DOHH2 (cell line): ENCODE measurements around the gene GRIN2A.

Source experiments
- H3F3A ChIP-seq: fragments of 200-600 bp; sonication (generic), shearing (Covaris generic); 2 replicates; pipeline ENCODE4 v1.6.0; 2016; ENCODE audit warnings: antibody characterized with exemption, mild to moderate bottlenecking; ENCODE audit not compliant: control insufficient read depth, insufficient read depth
- H3K27ac ChIP-seq: fragments of 200-600 bp; sonication (generic); 2 replicates; pipeline ENCODE4 v1.5.1; 2014; ENCODE audit warnings: low read depth, mild to moderate bottlenecking, low read length, moderate library complexity
- H3K27me3 ChIP-seq: fragments of 200-600 bp; sonication (generic); 2 replicates; pipeline ENCODE4 v1.6.1; 2014; ENCODE audit warnings: mild to moderate bottlenecking, low read length, mixed read lengths; ENCODE audit not compliant: control insufficient read depth
- H3K36me3 ChIP-seq: fragments of 200-600 bp; sonication (generic); 2 replicates; pipeline ENCODE4 v1.6.1; 2014; ENCODE audit warnings: mild to moderate bottlenecking, low read length, moderate library complexity, mixed read lengths; ENCODE audit not compliant: control insufficient read depth
- H3K4me1 ChIP-seq: fragments of 200-600 bp; sonication (generic); 2 replicates; pipeline ENCODE4 v1.6.1; 2014; ENCODE audit warnings: mild to moderate bottlenecking, low read length, mixed read lengths; ENCODE audit not compliant: control insufficient read depth
- H3K4me2 ChIP-seq: fragments of 200-600 bp; sonication (generic); 2 replicates; pipeline ENCODE4 v1.6.0; 2014; ENCODE audit warnings: mild to moderate bottlenecking, low read length, moderate library complexity
- H3K4me3 ChIP-seq: fragments of 200-600 bp; sonication (generic); 2 replicates; pipeline ENCODE4 v1.5.1; 2014; ENCODE audit warnings: mild to moderate bottlenecking, low read length, mixed read lengths
- H3K79me2 ChIP-seq: fragments of 200-600 bp; sonication (generic); 2 replicates; pipeline ENCODE4 v1.6.1; 2014; ENCODE audit warnings: mild to moderate bottlenecking, low read length, mixed read lengths; ENCODE audit not compliant: control insufficient read depth
- H3K9me2 ChIP-seq: fragments of 200-600 bp; sonication (generic); replicated peaks from 2 replicates; pipeline ENCODE4 v1.6.1; 2014; ENCODE audit warnings: mild to moderate bottlenecking, low read length, mixed read lengths; ENCODE audit not compliant: control insufficient read depth
- H3K9me3 ChIP-seq: fragments of 200-600 bp; sonication (generic); 2 replicates; pipeline ENCODE4 v1.6.1; 2014; ENCODE audit warnings: antibody characterized with exemption, low read length, mixed read lengths; ENCODE audit not compliant: control insufficient read depth, insufficient read depth
- H4K20me1 ChIP-seq: fragments of 200-600 bp; sonication (generic); 2 replicates; pipeline ENCODE4 v1.6.0; 2014; ENCODE audit warnings: low read depth, mild to moderate bottlenecking, antibody characterized with exemption, low read length, moderate library complexity; ENCODE audit not compliant: control insufficient read depth, insufficient read depth
- EZH2phosphoT487 ChIP-seq: fragments of 200-600 bp; sonication (generic); IDR thresholded peaks from 2 replicates; pipeline ENCODE4 v1.6.1; 2017; ENCODE audit warnings: borderline replicate concordance, mild to moderate bottlenecking, antibody characterized with exemption, low read length, moderate library complexity, mixed read lengths
- TF ChIP-seq, protein P1 (sequence below): fragments of 200-600 bp; sonication (generic); IDR thresholded peaks from one replicate; pipeline ENCODE4 v1.5.1; 2014; ENCODE audit warnings: antibody characterized with exemption, mild to moderate bottlenecking, low read depth, low read length; ENCODE audit not compliant: poor library complexity, severe bottlenecking

GRIN2A gene

DNA sequence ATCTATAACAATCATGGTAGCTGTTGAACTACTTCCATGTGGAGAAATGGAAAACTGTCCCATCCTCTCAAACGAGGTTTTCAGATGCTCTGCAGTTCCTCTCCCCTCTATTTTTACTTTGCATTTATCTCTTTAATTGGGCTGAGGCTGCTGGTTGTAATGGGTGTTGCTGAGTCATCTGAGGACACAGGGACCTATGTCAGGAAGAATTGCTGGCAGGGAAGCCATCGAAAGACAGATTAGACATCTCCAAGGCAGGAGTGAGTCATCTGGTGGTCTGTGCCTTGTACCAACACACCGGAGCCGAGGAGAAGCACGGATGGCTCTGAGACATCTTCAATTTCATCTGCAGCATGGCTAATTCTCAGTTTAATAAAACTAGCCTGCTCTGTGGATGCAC lies 394.5 kb downstream of the GRIN2A start:
- H3K27me3 ChIP-seq, result no peaks in the 10 kb centered on the region
- TF ChIP-seq, protein P1, sequence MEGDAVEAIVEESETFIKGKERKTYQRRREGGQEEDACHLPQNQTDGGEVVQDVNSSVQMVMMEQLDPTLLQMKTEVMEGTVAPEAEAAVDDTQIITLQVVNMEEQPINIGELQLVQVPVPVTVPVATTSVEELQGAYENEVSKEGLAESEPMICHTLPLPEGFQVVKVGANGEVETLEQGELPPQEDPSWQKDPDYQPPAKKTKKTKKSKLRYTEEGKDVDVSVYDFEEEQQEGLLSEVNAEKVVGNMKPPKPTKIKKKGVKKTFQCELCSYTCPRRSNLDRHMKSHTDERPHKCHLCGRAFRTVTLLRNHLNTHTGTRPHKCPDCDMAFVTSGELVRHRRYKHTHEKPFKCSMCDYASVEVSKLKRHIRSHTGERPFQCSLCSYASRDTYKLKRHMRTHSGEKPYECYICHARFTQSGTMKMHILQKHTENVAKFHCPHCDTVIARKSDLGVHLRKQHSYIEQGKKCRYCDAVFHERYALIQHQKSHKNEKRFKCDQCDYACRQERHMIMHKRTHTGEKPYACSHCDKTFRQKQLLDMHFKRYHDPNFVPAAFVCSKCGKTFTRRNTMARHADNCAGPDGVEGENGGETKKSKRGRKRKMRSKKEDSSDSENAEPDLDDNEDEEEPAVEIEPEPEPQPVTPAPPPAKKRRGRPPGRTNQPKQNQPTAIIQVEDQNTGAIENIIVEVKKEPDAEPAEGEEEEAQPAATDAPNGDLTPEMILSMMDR, result no peak
- TF ChIP-seq EZH2phosphoT487, result no peak
- H3K4me1 ChIP-seq, result no peaks in the 10 kb centered on the region
- no peaks in the 10 kb centered on the region for H3K9me3 ChIP-seq
- no peaks in the 10 kb centered on the region for H3K36me3 ChIP-seq
- H3F3A ChIP-seq, result no peaks in the 10 kb centered on the region
- H3K4me2 ChIP-seq, result no peak overlapping the region
- no peaks in the 10 kb centered on the region for H4K20me1 ChIP-seq
- no peaks in the 10 kb centered on the region for H3K79me2 ChIP-seq
- no peak overlapping the region for H3K27ac ChIP-seq
- no peaks in the 10 kb centered on the region for H3K9me2 ChIP-seq
- no peak overlapping the region for H3K4me3 ChIP-seq

DNA sequence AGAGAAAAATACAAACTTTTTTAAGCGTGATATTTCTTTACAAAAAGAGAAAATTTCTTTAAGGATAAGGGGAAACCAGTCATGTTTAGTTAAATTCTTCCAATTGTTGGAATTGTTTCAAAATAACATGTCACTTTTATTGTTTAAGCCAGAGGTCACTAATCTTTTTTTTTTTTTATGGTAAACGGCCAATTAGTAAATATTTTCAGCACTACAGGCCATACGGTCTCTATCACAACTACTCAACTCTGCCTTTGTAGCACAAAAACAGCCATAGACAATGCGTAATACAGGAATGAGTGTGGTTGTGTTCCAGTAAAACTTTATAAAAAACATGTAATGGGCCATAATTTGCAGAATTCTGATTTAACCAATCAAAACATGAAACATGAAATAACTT lies 401.4 kb downstream of the GRIN2A start:
- no peaks in the 10 kb centered on the region for H3F3A ChIP-seq
- no peaks in the 10 kb centered on the region for H4K20me1 ChIP-seq
- H3K79me2 ChIP-seq, result no peaks in the 10 kb centered on the region
- no peaks in the 10 kb centered on the region for H3K4me1 ChIP-seq
- H3K27ac ChIP-seq, result no peak overlapping the region
- no peaks in the 10 kb centered on the region for H3K9me3 ChIP-seq
- TF ChIP-seq EZH2phosphoT487, result no peak
- TF ChIP-seq, protein P1, result no peak
- no peak overlapping the region for H3K4me3 ChIP-seq
- H3K27me3 ChIP-seq, result no peaks in the 10 kb centered on the region
- no peaks in the 10 kb centered on the region for H3K9me2 ChIP-seq
- H3K4me2 ChIP-seq, result no peak overlapping the region
- H3K36me3 ChIP-seq, result no peaks in the 10 kb centered on the region

DNA sequence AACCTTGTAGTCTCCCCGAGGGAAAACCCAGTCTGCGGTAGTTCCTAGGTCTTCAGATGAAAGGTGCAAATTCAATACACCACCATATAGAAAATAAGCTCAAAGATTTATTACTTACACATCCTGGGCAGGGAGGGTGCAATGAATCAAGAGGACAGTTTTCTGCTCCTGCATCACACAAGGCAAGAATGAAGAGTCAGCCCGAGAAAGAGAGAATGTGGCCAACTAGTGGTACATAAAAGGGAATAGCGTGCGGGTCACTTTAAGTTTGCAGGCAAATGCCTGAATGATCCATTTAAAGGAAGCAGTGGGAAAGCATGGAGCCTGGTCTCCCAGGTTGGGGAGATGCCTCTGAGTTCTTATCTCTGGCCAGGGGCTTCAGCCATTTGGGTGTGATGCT lies 403.4 kb downstream of the GRIN2A start:
- Histone ChIP-seq H3K27ac (no peak overlapping the region), H3K79me2 (no peaks in the 10 kb centered on the region), H3K36me3 (no peaks in the 10 kb centered on the region), H3K9me2 (no peaks in the 10 kb centered on the region), H3K4me1 (no peaks in the 10 kb centered on the region), H3F3A (no peaks in the 10 kb centered on the region), H3K4me2 (no peak overlapping the region), H4K20me1 (no peaks in the 10 kb centered on the region), H3K27me3 (no peaks in the 10 kb centered on the region), H3K4me3 (no peak overlapping the region), H3K9me3 (no peaks in the 10 kb centered on the region)
- TF ChIP-seq, protein P1, result no peak
- no peak for TF ChIP-seq EZH2phosphoT487

DNA sequence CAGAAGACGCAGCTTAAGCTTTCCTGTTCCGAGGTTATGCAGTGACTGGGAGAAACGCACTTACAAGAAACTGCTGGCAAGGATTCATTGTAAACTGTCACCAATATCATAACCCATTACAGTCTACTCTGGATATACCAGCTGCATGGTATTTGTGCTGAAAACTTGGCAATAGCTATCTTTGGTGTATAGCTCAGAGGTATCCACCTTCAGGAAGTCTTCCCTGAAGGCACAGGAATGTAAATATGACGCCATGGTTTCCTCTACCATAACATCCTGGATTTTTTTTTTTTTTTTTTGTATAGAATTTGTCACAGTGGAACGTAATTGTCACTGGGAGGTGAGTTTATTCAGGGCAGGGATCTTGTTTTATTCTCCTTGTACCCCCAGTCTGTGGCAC lies 406.2 kb downstream of the GRIN2A start:
- H3K27ac ChIP-seq, result no peak overlapping the region
- no peaks in the 10 kb centered on the region for H3K9me3 ChIP-seq
- H3K27me3 ChIP-seq, result no peaks in the 10 kb centered on the region
- no peaks in the 10 kb centered on the region for H3K79me2 ChIP-seq
- H3K36me3 ChIP-seq, result no peaks in the 10 kb centered on the region
- H3K4me1 ChIP-seq, result no peaks in the 10 kb centered on the region
- H3K4me2 ChIP-seq, result no peak overlapping the region
- no peak overlapping the region for H3K4me3 ChIP-seq
- no peaks in the 10 kb centered on the region for H4K20me1 ChIP-seq
- TF ChIP-seq EZH2phosphoT487, result no peak
- TF ChIP-seq, protein P1, result no peak
- H3F3A ChIP-seq, result no peaks in the 10 kb centered on the region
- H3K9me2 ChIP-seq, result no peaks in the 10 kb centered on the region
